Forelimb muscle (tissue), 1 donor: Measurements from ENCODE around the gene ST6GAL1. TPM values are rescaled to one million over a fixed set of nuclear protein-coding genes. Genes with fewer than 3 reads are reported as not detected.

Experiments used
- DNase-seq: peaks from one replicate; pipeline ENCODE4 v3.0.0-alpha.2; 2013; ENCODE audit warnings: low read depth
- polyA plus RNA-seq: library from polyadenylated mRNA; unstranded; fragments of 120-200 nt; gene quantifications from one replicate; pipeline ENCODE4 v1.2.1, GENCODE V29; 2013; ENCODE audit not compliant: insufficient read length

ST6GAL1 gene
- polyA plus RNA-seq, 1 donor, result 11.9 TPM

- DNase-seq, result no peak
Observed at GRCh38 chr3:187107989-187108388, 177.7 kb downstream of the ST6GAL1 start.

DNA sequence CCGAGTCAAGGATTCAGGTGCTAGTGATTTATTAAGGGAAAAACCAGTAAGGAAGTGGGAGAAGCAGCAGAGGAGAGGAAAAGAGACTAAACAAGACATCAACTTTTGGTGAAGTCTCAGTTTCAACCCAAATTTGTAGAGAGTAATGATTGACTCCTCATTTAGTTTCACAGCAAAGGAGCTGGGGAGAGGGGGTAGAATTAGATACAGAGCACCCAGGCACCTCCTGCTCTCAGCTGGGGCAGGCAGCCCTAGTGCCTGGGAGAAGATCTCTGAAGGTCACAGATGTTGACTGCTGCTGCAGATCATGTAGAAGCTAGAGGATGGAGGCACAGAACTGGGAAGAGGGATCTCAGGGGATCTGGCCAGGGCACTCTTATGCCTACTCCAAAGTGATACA, 179.8 kb downstream of the ST6GAL1 start:
- no peak for DNase-seq

DNA sequence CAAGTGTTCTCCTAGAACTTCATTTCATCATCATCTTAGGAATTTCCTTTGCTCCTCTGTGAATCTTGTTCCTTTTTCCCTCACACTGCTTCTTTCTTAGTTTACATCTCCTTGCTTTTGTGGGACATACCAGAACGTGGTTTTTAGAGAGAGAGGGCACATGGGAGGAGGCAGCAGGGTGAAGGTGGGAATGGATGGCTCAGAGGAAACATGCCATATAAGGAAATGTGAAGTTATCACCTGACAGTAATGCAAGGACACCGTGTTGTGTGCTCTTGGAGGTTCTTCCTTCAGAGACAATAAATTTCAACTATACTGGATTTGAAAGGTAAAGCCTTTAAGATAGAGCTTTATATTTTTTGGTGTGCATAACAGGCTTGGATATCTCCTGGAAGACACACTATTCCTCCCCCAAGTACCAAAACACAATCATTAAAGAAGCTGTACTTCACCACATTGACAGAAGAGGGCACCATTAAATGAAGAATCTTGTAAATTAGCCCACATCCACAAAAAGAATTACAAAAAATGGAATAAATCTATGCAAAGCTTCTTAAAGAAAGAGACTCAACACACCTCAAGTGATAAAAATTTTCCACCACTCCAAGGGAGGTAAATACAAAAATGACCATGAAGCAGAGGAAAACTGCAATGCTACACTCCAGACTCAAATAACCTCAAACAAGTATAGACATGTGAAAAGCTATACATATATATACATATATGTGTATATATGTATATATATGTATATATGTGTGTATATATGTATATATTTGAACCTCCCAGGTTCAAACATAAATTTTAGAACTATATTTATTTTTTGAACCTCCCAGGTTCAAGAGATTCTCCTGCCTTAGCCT, 182.8 kb downstream of the ST6GAL1 start:
- no peak for DNase-seq

GRCh38 chr3:187114511-187114910, 184.2 kb downstream of the ST6GAL1 start:
- DNase-seq, result no peak

DNA sequence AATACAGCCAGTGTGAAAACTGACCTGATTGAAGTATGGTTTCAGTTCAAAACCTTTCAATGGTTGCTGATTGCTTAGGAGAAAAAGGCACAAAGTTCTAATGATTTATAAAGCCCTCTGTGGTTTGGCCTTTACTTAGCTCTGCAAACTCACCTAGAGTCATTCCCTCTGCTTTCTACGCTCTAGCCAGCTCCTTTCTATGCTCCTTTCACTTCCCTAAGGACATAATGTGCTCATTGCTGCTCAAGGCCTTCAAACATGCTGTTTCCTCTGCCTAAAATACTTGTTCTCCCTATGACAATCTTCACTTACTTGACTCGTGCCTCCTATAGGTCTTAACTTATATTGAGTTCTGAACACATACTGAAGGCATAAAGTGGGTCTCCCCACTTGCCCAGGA, 190.0 kb downstream of the ST6GAL1 start:
- DNase-seq, result no peak

DNA sequence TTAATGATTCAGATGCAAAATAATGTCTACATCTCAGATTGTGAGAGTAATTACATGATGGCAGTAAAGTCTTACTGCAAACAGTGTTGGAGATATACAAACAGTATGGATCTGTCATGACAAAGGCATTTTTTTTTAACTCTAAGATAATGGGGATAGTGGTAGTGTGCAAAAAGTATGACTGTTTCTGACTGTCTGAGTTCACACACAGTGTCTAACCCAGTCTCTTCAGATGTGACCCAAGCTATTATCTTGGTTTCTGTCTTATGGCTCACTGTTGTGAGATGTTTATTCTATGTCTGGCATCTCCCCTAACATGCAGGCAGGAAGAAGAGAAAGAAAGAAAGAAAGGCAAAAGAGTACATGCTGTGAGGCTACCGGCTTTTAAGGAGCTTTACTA, 191.9 kb downstream of the ST6GAL1 start:
- DNase-seq, result no peak

- no peak for DNase-seq
Observed at GRCh38 chr3:187125319-187126031, 195.1 kb downstream of the ST6GAL1 start.

Other genes with a start within 250 kb of the ST6GAL1 start
- gene KNG1, start 213.2 kb upstream of the ST6GAL1 start, polyA plus RNA-seq, result not detected
- 536 TPM for gene EIF4A2, start 146.9 kb upstream of the ST6GAL1 start, polyA plus RNA-seq
- gene RFC4, start 124.0 kb upstream of the ST6GAL1 start, polyA plus RNA-seq, result 19.7 TPM
- gene ADIPOQ, start 87.8 kb upstream of the ST6GAL1 start, polyA plus RNA-seq, result 0.06 TPM
- gene RPL39L, start 209.0 kb downstream of the ST6GAL1 start, polyA plus RNA-seq, result 8.9 TPM